ENCODE results near the gene MRPL55.
A peak's percentile ranks its signal among the peaks of the same experiment; 100 is the strongest.

MRPL55 gene

DNA sequence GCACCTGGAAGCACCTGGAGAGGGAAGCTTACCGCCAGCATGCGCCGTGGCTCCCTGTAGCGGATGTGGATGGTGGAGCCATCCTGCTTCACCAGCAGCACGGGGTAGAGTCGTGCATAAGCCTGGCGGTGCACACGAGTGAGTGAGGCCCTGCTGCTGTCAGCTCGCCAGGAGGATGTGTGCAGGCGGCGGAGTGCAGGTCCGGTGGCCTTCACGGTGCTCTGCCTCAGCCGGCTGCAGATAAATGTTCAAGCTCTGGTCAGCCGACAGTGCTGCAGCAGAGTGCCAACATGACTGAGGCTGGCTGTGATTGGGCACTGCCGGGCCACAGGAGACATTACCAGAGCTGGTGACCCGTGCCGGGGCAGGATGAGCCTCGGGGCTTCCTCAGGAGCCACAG is 1.5 kb downstream of the MRPL55 start:
- Histone ChIP-seq H3K4me3 (ENCODE audit: low read length in 2 of 2) (no peak overlapping the region), H3K9ac (ENCODE audit: low read length in 2 of 2) (no peak overlapping the region), H3K9me3 (ENCODE audit: control insufficient read depth in 2 of 2, low read length in 2 of 2) (no peaks in the 10 kb centered on the region), H3K27me3 (ENCODE audit: control insufficient read depth in 1 of 2, insufficient read depth in 2 of 2, low read length in 2 of 2) (no peaks in the 10 kb centered on the region), H3K27ac (ENCODE audit: low read length) (no peak overlapping the region), H3K36me3 (ENCODE audit: control insufficient read depth in 2 of 2, insufficient read depth in 2 of 2, low read length in 2 of 2) (peaks cover 4 to 10% of the 10 kb centered on the region in 2 donors), H3K4me1 (ENCODE audit: control insufficient read depth, insufficient read depth, low read length) (peaks cover 35% of the 10 kb centered on the region)

DNA sequence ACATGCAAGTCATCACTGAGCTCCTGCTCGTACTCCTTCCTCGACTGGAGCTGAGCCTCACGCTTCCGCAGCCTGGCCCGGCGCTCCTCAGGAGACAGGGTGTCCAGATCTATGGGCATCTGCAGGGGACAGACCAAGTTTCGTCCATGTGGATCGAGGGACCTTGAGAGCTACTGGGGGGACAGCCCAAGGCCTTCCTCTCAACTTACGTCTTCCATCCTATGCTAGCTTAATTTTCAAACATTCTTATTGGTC is 2.4 kb downstream of the MRPL55 start:
- Histone ChIP-seq H3K4me1 (ENCODE audit: control insufficient read depth, insufficient read depth, low read length) (peaks cover 43% of the 10 kb centered on the region), H3K36me3 (ENCODE audit: control insufficient read depth in 2 of 2, insufficient read depth in 2 of 2, low read length in 2 of 2) (peaks cover 4 to 10% of the 10 kb centered on the region in 2 donors), H3K27me3 (ENCODE audit: control insufficient read depth in 1 of 2, insufficient read depth in 2 of 2, low read length in 2 of 2) (no peaks in the 10 kb centered on the region), H3K9me3 (ENCODE audit: control insufficient read depth in 2 of 2, low read length in 2 of 2) (no peaks in the 10 kb centered on the region), H3K9ac (ENCODE audit: low read length in 2 of 2) (no peak overlapping the region), H3K27ac (ENCODE audit: low read length) (no peak overlapping the region), H3K4me3 (ENCODE audit: low read length in 2 of 2) (no peak overlapping the region)

GRCh38 chr1:228105996-228106799 is 2.9 kb downstream of the MRPL55 start:
- peaks cover 48% of the 10 kb centered on the region for H3K4me1 ChIP-seq (ENCODE audit: control insufficient read depth, insufficient read depth, low read length)
- no peak overlapping the region for H3K9ac ChIP-seq (ENCODE audit: low read length in 2 of 2)
- H3K27me3 ChIP-seq (ENCODE audit: control insufficient read depth in 1 of 2, insufficient read depth in 2 of 2, low read length in 2 of 2), result no peaks in the 10 kb centered on the region
- H3K36me3 ChIP-seq (ENCODE audit: control insufficient read depth in 2 of 2, insufficient read depth in 2 of 2, low read length in 2 of 2), result peaks cover 4 to 10% of the 10 kb centered on the region in 2 donors
- H3K4me3 ChIP-seq (ENCODE audit: low read length in 2 of 2), result no peak overlapping the region
- H3K27ac ChIP-seq (ENCODE audit: low read length), result no peak overlapping the region
- no peaks in the 10 kb centered on the region for H3K9me3 ChIP-seq (ENCODE audit: control insufficient read depth in 2 of 2, low read length in 2 of 2)

DNA sequence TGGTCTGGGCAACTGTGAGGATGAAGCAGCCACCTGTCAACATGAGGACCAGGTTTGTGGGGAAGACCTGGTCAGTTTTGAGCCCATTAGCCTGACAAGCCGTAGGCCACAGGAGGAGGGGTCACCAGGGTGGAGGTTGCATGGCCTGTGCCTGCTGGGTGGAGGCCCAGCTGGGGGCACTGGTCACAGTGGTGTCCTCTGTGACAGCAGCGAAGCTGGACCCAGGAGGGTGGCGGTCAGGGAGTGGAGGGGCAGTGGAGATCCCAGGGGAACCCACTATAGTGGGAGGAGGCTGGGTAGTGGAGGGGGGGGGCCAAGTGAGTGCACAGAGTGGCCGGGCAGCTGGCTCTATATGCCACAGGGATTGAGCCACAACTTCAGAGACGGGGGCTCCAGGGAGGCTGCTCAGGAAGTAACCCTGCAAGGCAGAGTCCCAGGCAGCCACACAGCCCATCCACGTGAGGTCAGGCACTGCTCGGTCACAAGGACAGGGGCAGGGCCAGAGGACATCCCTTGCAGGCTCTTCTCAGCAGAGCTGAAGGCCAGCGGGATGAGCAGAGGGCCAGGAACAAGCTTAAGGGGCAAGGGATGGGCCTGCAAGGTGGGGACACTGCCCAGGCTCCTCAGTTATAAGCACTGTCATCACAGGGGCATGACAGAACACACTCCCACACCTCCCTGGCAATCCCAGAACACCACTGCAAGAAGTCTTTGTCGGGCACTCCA is 3.7 kb downstream of the MRPL55 start:
- Histone ChIP-seq H3K4me1 (ENCODE audit: control insufficient read depth, insufficient read depth, low read length) (peaks cover 51% of the 10 kb centered on the region), H3K36me3 (ENCODE audit: control insufficient read depth in 2 of 2, insufficient read depth in 2 of 2, low read length in 2 of 2) (peaks cover 9 to 12% of the 10 kb centered on the region in 2 donors), H3K9ac (ENCODE audit: low read length in 2 of 2) (no peak overlapping the region), H3K27ac (ENCODE audit: low read length) (no peak overlapping the region), H3K4me3 (ENCODE audit: low read length in 2 of 2) (no peak overlapping the region), H3K27me3 (ENCODE audit: control insufficient read depth in 1 of 2, insufficient read depth in 2 of 2, low read length in 2 of 2) (no peaks in the 10 kb centered on the region), H3K9me3 (ENCODE audit: control insufficient read depth in 2 of 2, low read length in 2 of 2) (no peaks in the 10 kb centered on the region)

DNA sequence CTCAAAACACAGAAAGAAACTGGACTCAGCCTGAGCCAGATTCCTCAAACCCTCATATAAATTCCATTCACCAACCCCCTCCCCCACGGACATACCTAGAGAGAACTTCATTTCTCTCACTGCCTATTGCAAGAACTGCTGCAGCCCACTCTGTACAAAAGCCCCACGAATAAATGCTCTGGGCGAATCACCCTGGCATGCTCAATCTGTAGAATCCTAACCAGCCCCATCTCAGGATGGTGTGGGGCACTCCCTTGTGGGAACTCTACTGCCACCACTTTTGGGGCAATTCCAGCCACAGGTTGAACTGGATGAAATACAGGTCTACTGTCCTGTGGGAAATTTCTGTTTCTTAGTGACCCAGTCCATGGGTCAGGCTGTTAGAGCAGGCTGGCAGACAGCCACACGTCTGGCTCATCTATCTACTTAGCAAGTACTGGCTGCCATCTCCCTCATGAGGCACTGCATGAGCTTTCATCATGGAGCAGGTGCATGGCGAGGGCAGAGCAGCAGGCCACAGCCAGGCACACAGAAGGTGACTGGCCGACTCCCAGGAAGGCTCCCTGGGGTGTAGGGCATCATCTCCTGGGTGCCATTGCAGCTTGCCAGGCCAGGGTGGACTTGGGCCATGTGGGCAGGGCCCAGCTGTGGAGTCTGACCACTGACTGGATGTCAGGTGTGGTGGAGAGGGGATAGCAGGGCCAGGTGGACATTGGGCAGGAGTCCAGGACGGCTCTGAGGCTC is 4.4 kb downstream of the MRPL55 start:
- H3K36me3 ChIP-seq (ENCODE audit: control insufficient read depth in 2 of 2, insufficient read depth in 2 of 2, low read length in 2 of 2), result peaks cover 12 to 18% of the 10 kb centered on the region in 2 donors
- H3K4me1 ChIP-seq (ENCODE audit: control insufficient read depth, insufficient read depth, low read length), result peaks cover 43% of the 10 kb centered on the region
- no peak overlapping the region for H3K4me3 ChIP-seq (ENCODE audit: low read length in 2 of 2)
- H3K27me3 ChIP-seq (ENCODE audit: control insufficient read depth in 1 of 2, insufficient read depth in 2 of 2, low read length in 2 of 2), result no peaks in the 10 kb centered on the region
- H3K9me3 ChIP-seq (ENCODE audit: control insufficient read depth in 2 of 2, low read length in 2 of 2), result no peaks in the 10 kb centered on the region
- H3K27ac ChIP-seq (ENCODE audit: low read length), result no peak overlapping the region
- no peak overlapping the region for H3K9ac ChIP-seq (ENCODE audit: low read length in 2 of 2)

GRCh38 chr1:228102791-228103620 is 6.1 kb downstream of the MRPL55 start, which contains the start of gene C1orf35:
Gene C1orf35, minus strand, starts transcription at chr1:228103325. Its CDS starts 98 bp downstream, at chr1:228103227.
- peak within 1 kb of the TSS; percentile 61 to 76 for H3K9ac ChIP-seq (ENCODE audit: low read length in 2 of 2)
- peak within 1 kb of the TSS; percentile 85 for H3K27ac ChIP-seq (ENCODE audit: low read length)
- H3K27me3 ChIP-seq (ENCODE audit: control insufficient read depth in 1 of 2, insufficient read depth in 2 of 2, low read length in 2 of 2), result no peaks in the 10 kb centered on the region
- H3K4me3 ChIP-seq (ENCODE audit: low read length in 2 of 2), result peak within 1 kb of the TSS; percentile 81 to 88
- H3K9me3 ChIP-seq (ENCODE audit: control insufficient read depth in 2 of 2, low read length in 2 of 2), result no peaks in the 10 kb centered on the region
- peaks cover 31% of the 10 kb centered on the region for H3K4me1 ChIP-seq (ENCODE audit: control insufficient read depth, insufficient read depth, low read length)
- peaks cover 21 to 32% of the 10 kb centered on the region in 2 donors for H3K36me3 ChIP-seq (ENCODE audit: control insufficient read depth in 2 of 2, insufficient read depth in 2 of 2, low read length in 2 of 2)

DNA sequence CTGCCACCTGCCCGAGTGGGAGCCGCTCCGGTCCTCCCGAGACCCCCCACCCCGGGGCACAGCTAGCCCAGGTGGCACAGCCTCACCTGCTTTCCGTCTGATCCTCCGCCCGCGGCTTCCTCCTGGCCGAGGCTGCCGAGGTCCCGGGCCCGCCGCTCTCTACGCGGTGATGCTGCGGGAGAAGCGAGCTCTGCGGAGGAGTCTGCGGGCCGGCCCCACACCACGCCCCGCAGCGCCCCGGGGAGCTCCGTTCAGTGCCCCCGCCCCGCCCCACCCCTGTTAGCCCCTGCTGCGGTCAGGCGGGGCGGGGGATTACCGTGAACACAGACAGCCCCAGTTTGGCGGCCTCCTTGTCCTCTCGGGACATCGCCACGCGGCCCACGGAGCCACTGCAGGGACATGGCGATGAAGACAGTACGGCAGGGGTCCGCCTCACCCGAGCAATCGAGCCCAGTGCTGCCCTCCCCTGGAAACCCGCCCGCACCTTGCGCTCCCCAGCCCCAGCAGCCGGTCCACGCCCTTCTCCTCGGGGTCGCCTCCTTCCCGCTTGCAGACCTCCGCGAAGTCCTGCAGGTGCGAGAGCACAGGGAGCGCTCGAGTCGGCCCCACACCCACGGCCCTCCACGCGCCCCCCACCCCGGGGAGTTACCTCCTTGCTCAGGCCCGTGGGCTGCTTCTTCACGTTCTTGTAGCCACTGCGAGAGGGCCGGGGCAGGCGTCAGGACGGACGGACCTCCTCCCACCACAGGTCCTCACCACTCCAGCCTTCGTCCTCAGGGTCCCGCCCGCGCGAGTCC is 6.9 kb downstream of the MRPL55 start:
- H3K4me3 ChIP-seq (ENCODE audit: low read length in 2 of 2), result peak overlapping the region; percentile 49 to 88
- peak overlapping the region in 1 of 2 donors; percentile 33 for H3K9ac ChIP-seq (ENCODE audit: low read length in 2 of 2)
- H3K9me3 ChIP-seq (ENCODE audit: control insufficient read depth in 2 of 2, low read length in 2 of 2), result no peaks in the 10 kb centered on the region
- peaks cover 26% of the 10 kb centered on the region for H3K4me1 ChIP-seq (ENCODE audit: control insufficient read depth, insufficient read depth, low read length)
- peaks cover 22 to 39% of the 10 kb centered on the region in 2 donors for H3K36me3 ChIP-seq (ENCODE audit: control insufficient read depth in 2 of 2, insufficient read depth in 2 of 2, low read length in 2 of 2)
- peak overlapping the region; percentile 85 for H3K27ac ChIP-seq (ENCODE audit: low read length)
- no peaks in the 10 kb centered on the region for H3K27me3 ChIP-seq (ENCODE audit: control insufficient read depth in 1 of 2, insufficient read depth in 2 of 2, low read length in 2 of 2)

DNA sequence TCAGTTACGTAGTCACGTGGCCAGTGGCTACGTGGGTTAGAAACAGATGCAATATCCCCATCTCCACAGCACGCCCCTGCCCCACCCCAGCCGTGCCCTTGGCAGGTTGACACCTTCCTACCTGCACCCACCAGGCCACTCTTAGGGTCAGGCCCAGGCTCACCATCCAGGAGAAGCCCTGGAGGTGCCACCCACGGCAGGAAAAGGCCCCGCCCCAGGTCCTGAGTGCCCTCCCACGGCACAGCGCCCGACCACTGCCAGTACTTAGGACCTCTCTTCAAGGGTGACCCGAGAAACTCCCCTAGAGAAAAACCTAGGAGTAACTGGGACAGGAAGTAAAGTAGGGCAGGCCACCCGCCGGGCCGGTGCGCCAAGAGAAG is 7.5 kb downstream of the MRPL55 start:
- Histone ChIP-seq H3K9me3 (ENCODE audit: control insufficient read depth in 2 of 2, low read length in 2 of 2) (no peaks in the 10 kb centered on the region), H3K27ac (ENCODE audit: low read length) (peak overlapping the region; percentile 11), H3K36me3 (ENCODE audit: control insufficient read depth in 2 of 2, insufficient read depth in 2 of 2, low read length in 2 of 2) (peaks cover 22 to 38% of the 10 kb centered on the region in 2 donors)

DNA sequence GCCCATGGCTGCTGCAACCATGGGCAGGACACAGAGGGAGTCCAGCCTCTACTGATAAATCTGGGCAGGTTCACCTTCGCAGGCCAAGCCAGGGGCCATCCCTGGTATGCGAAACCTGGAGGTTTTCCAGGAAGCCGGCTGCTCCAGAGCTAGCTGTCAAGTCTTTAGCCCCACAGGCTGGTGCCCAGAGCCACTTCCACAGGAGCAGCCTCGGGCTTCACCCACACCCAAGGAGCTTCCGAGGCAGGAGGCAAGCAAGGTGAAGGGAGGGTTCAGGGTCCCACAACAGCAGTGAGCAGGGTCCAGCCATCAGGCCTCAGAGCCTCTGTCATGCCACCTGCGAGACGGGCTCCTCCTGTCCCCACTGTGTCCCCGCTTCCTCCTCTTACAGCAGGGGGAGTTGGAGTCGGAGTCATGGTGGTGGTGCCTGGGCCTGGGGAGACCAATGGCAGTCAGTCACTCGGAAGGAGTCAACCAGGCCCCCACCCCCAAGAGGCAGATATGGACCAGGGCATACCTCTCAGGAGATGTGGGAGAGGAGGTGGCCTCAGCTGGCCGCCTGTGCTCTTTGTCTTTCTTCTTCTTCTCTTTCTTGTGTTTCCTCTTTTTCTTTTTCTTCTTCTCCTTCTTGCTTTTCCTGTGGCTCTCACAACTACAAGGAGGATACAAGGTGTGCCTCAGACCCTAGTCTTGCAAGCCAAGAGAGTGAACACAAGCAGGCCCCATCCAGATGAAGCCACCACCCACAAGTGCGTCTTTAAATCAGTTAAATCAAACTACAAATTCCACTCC is 8.1 kb downstream of the MRPL55 start:
- H3K9me3 ChIP-seq (ENCODE audit: control insufficient read depth in 2 of 2, low read length in 2 of 2), result no peaks in the 10 kb centered on the region
- peak overlapping the region; percentile 11 for H3K27ac ChIP-seq (ENCODE audit: low read length)
- peaks cover 34% of the 10 kb centered on the region for H3K4me1 ChIP-seq (ENCODE audit: control insufficient read depth, insufficient read depth, low read length)
- no peak overlapping the region for H3K4me3 ChIP-seq (ENCODE audit: low read length in 2 of 2)
- H3K9ac ChIP-seq (ENCODE audit: low read length in 2 of 2), result no peak overlapping the region
- peaks cover 22 to 35% of the 10 kb centered on the region in 2 donors for H3K36me3 ChIP-seq (ENCODE audit: control insufficient read depth in 2 of 2, insufficient read depth in 2 of 2, low read length in 2 of 2)
- H3K27me3 ChIP-seq (ENCODE audit: control insufficient read depth in 1 of 2, insufficient read depth in 2 of 2, low read length in 2 of 2), result no peaks in the 10 kb centered on the region

More for the DNA sequence above, 7.5 kb downstream of the MRPL55 start:
- Histone ChIP-seq H3K4me1 (ENCODE audit: control insufficient read depth, insufficient read depth, low read length) (peaks cover 29% of the 10 kb centered on the region), H3K4me3 (ENCODE audit: low read length in 2 of 2) (peak overlapping the region in 1 of 2 donors; percentile 88), H3K27me3 (ENCODE audit: control insufficient read depth in 1 of 2, insufficient read depth in 2 of 2, low read length in 2 of 2) (no peaks in the 10 kb centered on the region), H3K9ac (ENCODE audit: low read length in 2 of 2) (no peak overlapping the region)
